NCI-H345 (cell line): ENCODE data around the gene EFTUD2.
"Not testable (repeated sequence)": the region's sequence is repeated elsewhere in the genome, so short reads cannot be mapped to it uniquely, and the experiment has no call there.

Experiments
- DNase-seq: peaks from one replicate; lab custom pipeline; 2025; lab: John Stamatoyannopoulos, UW

Gene EFTUD2

DNA sequence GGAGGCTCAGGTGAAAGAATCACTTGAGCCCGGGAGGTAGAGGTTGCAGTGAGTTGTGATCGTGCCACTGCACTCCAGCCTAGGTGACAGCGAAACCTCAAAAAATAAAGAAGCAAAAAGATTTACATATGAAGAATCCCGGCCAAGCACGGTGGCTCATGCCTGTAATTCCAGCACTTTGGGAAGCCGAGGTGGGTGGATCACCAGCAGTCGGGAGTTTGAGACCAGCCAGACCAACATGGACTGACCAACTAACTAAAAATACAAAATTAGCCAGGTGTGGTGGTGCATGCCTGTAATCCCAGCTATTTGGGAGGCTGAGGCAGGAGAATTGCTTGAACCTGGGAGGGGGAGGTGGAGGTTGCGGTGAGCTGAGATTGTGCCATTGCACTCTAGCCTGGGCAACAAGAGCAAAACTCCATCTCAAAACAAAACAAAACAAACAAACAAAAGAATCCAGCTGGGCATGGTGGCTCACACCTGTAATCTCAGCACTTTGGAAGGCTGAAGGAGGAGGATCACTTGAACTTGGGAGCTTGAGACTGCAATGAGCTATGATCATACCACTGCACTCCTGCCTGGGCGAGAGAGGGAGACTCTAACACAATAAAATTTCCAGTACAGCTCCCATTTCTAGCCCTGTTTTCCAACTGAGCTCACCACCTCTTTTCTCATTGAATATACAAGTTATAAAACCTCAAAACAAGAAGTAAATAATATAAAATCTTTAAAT lies 90.4 kb downstream of the EFTUD2 start:
- DNase-seq: not testable (repeated sequence)

GRCh38 chr17:44808156-44808555 lies 91.1 kb downstream of the EFTUD2 start:
- no peak for DNase-seq

- no peak for DNase-seq
Observed at GRCh38 chr17:44807817-44808155, 91.5 kb downstream of the EFTUD2 start.

GRCh38 chr17:44807093-44807816 lies 92.0 kb downstream of the EFTUD2 start:
- DNase-seq: no peak

GRCh38 chr17:44804302-44805089 lies 94.7 kb downstream of the EFTUD2 start:
- DNase-seq: no peak

DNA sequence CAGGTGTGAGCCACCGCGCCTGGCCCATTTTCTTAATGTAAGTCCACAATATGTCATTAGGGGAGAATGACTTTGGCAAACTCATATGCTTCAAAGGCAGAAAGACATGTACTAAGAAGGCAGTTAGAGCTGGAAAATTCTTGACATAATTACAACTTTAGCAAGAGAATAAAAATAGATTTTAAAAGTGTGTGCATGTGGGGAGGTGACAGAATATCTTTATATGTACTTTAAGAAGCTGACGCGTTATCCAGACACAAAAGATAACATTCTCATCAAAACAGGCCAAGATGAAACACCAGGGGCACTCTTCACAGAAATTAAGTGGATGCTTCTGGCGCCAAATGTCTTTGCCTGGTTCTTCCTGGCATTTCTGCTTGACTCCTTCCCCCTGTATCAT lies 97.4 kb downstream of the EFTUD2 start:
- DNase-seq: no peak
